Small intestine (tissue), 7 donors: ENCODE results near the gene CBLC. TPM values are rescaled to one million over a fixed set of nuclear protein-coding genes. Genes with fewer than 3 reads are reported as not detected.
A peak's percentile ranks its signal among the peaks of the same experiment; 100 is the strongest.

ENCODE experiments used
- DNase-seq, 2 donors: peaks; one replicate each; pipeline versions ENCODE4 v3.0.0 to v3.0.0-alpha.2; 2013
- FAIRE-seq: peaks from 2 replicates; lab custom pipeline; 2012; peaks lifted over from hg19 to GRCh38; lab: Jason Lieb, UNC
- H3K27ac ChIP-seq, 3 donors: one replicate each; pipeline ENCODE4 v1.5.1; 2013; ENCODE audit warnings: low read length in 2 of 3, mild to moderate bottlenecking in 2 of 3, control low read depth in 1 of 3, inconsistent platforms in 1 of 3, low read depth in 1 of 3, moderate library complexity in 1 of 3
- H3K27me3 ChIP-seq, 3 donors: one replicate each; pipeline ENCODE4 v1.6.1; 2013; ENCODE audit warnings: low read length in 3 of 3, inconsistent platforms in 1 of 3; ENCODE audit not compliant: control insufficient read depth in 3 of 3, insufficient read depth in 3 of 3
- H3K36me3 ChIP-seq, 3 donors: one replicate each; pipeline ENCODE4 v1.6.1; 2013; ENCODE audit warnings: low read length in 3 of 3, inconsistent platforms in 1 of 3, low read depth in 1 of 3, mild to moderate bottlenecking in 1 of 3, moderate library complexity in 1 of 3; ENCODE audit not compliant: control insufficient read depth in 3 of 3, insufficient read depth in 2 of 3
- H3K4me1 ChIP-seq, 3 donors: one replicate each; pipeline ENCODE4 v1.6.1; 2013; ENCODE audit warnings: low read length in 2 of 3, inconsistent platforms in 1 of 3, low read depth in 1 of 3, mild to moderate bottlenecking in 1 of 3, moderate library complexity in 1 of 3; ENCODE audit not compliant: control insufficient read depth in 3 of 3, insufficient read depth in 2 of 3
- H3K4me3 ChIP-seq, 3 donors: one replicate each; pipeline ENCODE4 v1.5.1; 2013; ENCODE audit warnings: low read length in 3 of 3, control low read depth in 1 of 3, inconsistent platforms in 1 of 3, low read depth in 1 of 3, mild to moderate bottlenecking in 1 of 3, moderate library complexity in 1 of 3
- H3K9me3 ChIP-seq, 2 donors: one replicate each; pipeline ENCODE4 v1.6.1; 2013; ENCODE audit warnings: low read depth in 1 of 2, low read length in 1 of 2; ENCODE audit not compliant: control insufficient read depth in 2 of 2, insufficient read depth in 1 of 2
- WGBS, 3 donors: extraction: QIAGEN DNeasy Blood & Tissue Kit; methylation state at CpG; one replicate each; pipeline ENCODE4 v1.1.7; 2013; 5-methylcytosine and 5-hydroxymethylcytosine counted together
- polyA plus RNA-seq, 4 donors: library from polyadenylated mRNA; stranded (reverse) in 3 of 4; unstranded in 1 of 4; fragments of 200-250 nt in 3 of 4; fragments of 120-200 nt in 1 of 4; gene quantifications; one replicate each; pipeline versions ENCODE4 v1.2.1 to v1.2.3, GENCODE V29; 2013
- donor health status: healthy with polysubstance abuse.
- donor health status: control.
- donor health status: control.
- donor health status: Bipolar disorder and iron deficiency.
- donor health status: healthy.

Gene CBLC
- polyA plus RNA-seq, 4 donors: 54.0 to 162 (median 92.3) TPM

GRCh38 chr19:44748426-44749254 lies 29.1 kb upstream of the CBLC start, which contains the start of gene BCL3:
Gene BCL3 (plus strand): TSS chr19:44748708. CDS start chr19:44748791, 83 bp downstream.
- WGBS, 3 donors: 0 to 1% (median 1%) methylated on average over 22 to 88 of the region's 88 CpGs
- peak within 1 kb of the TSS; percentile 73 to 95 (median 91) for H3K4me3 ChIP-seq
- no peaks in the 10 kb centered on the region for H3K9me3 ChIP-seq
- H3K36me3 ChIP-seq: peaks cover 0 to 39% (median 5%) of the 10 kb centered on the region in 3 donors
- peak within 1 kb of the TSS; percentile 93 to 100 (median 98) for H3K27ac ChIP-seq
- no peaks in the 10 kb centered on the region for H3K27me3 ChIP-seq
- H3K4me1 ChIP-seq: peaks cover 5 to 74% (median 11%) of the 10 kb centered on the region in 3 donors
- DNase-seq (peak; percentile 87 to 93), FAIRE-seq (no peak)

- peaks cover 0 to 45% (median 5%) of the 10 kb centered on the region in 3 donors for H3K36me3 ChIP-seq
- H3K9me3 ChIP-seq: no peaks in the 10 kb centered on the region
- no peaks in the 10 kb centered on the region for H3K27me3 ChIP-seq
- peak overlapping the region; percentile 93 to 100 (median 97) for H3K27ac ChIP-seq
- DNase-seq (peak in 1 of 2 donors; percentile 24), FAIRE-seq (no peak)
- WGBS, 3 donors: 0 to 9% (median 0%) methylated on average over 1 of the region's 1 CpG
- H3K4me1 ChIP-seq: peaks cover 5 to 74% (median 11%) of the 10 kb centered on the region in 3 donors
- peak overlapping the region; percentile 73 to 95 (median 91) for H3K4me3 ChIP-seq
These were observed 28.4 kb upstream of the CBLC start for GRCh38 chr19:44749292-44749691.

- H3K4me3 ChIP-seq: peak overlapping the region; percentile 73 to 95 (median 91)
- H3K9me3 ChIP-seq: no peaks in the 10 kb centered on the region
- H3K27me3 ChIP-seq: no peaks in the 10 kb centered on the region
- H3K4me1 ChIP-seq: peaks cover 6 to 73% (median 15%) of the 10 kb centered on the region in 3 donors
- 45 to 58% (median 48%) methylated on average over 9 to 10 of the region's 10 CpGs for WGBS, 3 donors
- FAIRE-seq (no peak), DNase-seq (no peak)
- H3K36me3 ChIP-seq: peaks cover 0 to 52% (median 6%) of the 10 kb centered on the region in 3 donors
- peak overlapping the region; percentile 93 to 100 (median 97) for H3K27ac ChIP-seq
These were observed 27.7 kb upstream of the CBLC start for GRCh38 chr19:44749994-44750393.

- Histone ChIP-seq H3K4me3 (peak overlapping the region in 1 of 3 donors; percentile 54), H3K9me3 (no peaks in the 10 kb centered on the region), H3K27ac (peak overlapping the region; percentile 85 to 98 (median 96)), H3K27me3 (no peaks in the 10 kb centered on the region), H3K36me3 (peaks cover 5 to 75% (median 14%) of the 10 kb centered on the region in 3 donors), H3K4me1 (peaks cover 10 to 73% (median 27%) of the 10 kb centered on the region in 3 donors)
- DNase-seq (no peak), FAIRE-seq (no peak)
- WGBS, 3 donors: 44 to 54% (median 49%) methylated on average over 8 of the region's 8 CpGs
These were observed 25.4 kb upstream of the CBLC start for GRCh38 chr19:44752123-44752815.

- H3K27ac ChIP-seq: peak overlapping the region; percentile 85 to 98 (median 96)
- 10 to 11% (median 11%) methylated on average over 16 to 18 of the region's 18 CpGs for WGBS, 3 donors
- no peaks in the 10 kb centered on the region for H3K27me3 ChIP-seq
- no peaks in the 10 kb centered on the region for H3K9me3 ChIP-seq
- peak overlapping the region; percentile 48 to 54 (median 53) for H3K4me3 ChIP-seq
- DNase-seq (peak; percentile 88 to 93), FAIRE-seq (no peak)
- peaks cover 10 to 74% (median 28%) of the 10 kb centered on the region in 3 donors for H3K4me1 ChIP-seq
- peaks cover 10 to 83% (median 18%) of the 10 kb centered on the region in 3 donors for H3K36me3 ChIP-seq
These were observed 24.7 kb upstream of the CBLC start for GRCh38 chr19:44752816-44753625.

GRCh38 chr19:44753626-44753931 lies 24.1 kb upstream of the CBLC start:
- H3K4me1 ChIP-seq: peaks cover 10 to 78% (median 28%) of the 10 kb centered on the region in 3 donors
- no peak for FAIRE-seq
- peak overlapping the region; percentile 48 to 54 (median 53) for H3K4me3 ChIP-seq
- H3K36me3 ChIP-seq: peaks cover 16 to 88% (median 23%) of the 10 kb centered on the region in 3 donors
- no peaks in the 10 kb centered on the region for H3K27me3 ChIP-seq
- H3K27ac ChIP-seq: peak overlapping the region; percentile 85 to 98 (median 96)
- no peaks in the 10 kb centered on the region for H3K9me3 ChIP-seq
- 0 to 5% (median 0%) methylated on average over 9 to 11 of the region's 11 CpGs for WGBS, 3 donors
- DNase-seq: no peak

GRCh38 chr19:44753932-44754749 lies 23.5 kb upstream of the CBLC start:
- Histone ChIP-seq H3K36me3 (peaks cover 19 to 93% (median 27%) of the 10 kb centered on the region in 3 donors), H3K27me3 (no peaks in the 10 kb centered on the region), H3K9me3 (no peaks in the 10 kb centered on the region), H3K4me1 (peaks cover 10 to 80% (median 28%) of the 10 kb centered on the region in 3 donors), H3K4me3 (peak overlapping the region; percentile 48 to 54 (median 53)), H3K27ac (peak overlapping the region; percentile 85 to 98 (median 96))
- DNase-seq (peak; percentile 94 to 95), FAIRE-seq (no peak)
- 1% methylated on average over 31 to 33 of the region's 33 CpGs for WGBS, 3 donors
